B cell (primary cell): ENCODE results near the gene POLA2.

Experiments used
- EZH2 ChIP-seq: IDR thresholded peaks from 2 replicates; pipeline ENCODE4 v1.6.1; 2012; ENCODE audit warnings: borderline replicate concordance, low read depth, mild to moderate bottlenecking, moderate library complexity, low read length; ENCODE audit not compliant: insufficient read depth, poor library complexity, severe bottlenecking
- TF ChIP-seq, protein P1 (sequence below): fragments of 200-600 bp; IDR thresholded peaks from one replicate; pipeline ENCODE4 v1.8.0; 2022; ENCODE audit warnings: antibody characterized with exemption, mild to moderate bottlenecking

DNA sequence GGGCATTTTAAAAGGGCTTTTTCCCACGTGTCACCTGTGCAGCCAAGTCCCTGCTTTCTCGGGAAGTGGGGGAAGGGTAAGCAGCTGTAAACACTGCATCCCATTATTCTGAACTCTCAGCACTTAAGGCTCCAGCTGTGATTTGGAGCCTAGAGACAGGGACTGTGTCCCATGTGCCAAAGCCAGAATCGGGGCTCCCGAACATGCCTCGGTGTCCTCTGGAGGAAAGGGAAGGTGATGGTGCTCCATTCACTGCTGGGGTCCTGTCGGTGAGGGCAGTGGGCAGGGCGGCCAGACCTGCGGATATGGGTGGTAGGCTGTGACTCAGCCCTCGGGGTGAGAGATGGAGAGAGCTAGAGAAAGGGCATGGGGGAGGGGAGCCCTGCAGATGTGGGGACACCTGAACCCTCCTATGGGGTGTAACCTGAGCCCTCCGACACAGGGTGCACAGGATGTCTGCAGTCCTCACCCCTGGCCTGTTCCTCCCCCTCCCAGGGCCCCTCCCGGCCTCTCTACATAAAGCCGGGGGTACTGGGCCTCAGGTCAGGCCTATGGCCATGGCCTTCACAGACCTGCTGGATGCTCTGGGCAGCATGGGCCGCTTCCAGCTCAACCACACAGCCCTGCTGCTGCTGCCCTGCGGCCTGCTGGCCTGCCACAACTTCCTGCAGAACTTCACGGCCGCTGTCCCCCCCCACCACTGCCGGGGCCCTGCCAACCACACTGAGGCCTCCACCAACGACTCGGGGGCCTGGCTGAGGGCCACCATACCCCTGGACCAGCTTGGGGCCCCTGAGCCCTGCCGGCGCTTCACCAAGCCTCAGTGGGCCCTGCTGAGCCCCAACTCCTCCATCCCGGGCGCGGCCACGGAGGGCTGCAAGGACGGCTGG, 48.2 kb upstream of the POLA2 start:
- TF ChIP-seq, protein P1, sequence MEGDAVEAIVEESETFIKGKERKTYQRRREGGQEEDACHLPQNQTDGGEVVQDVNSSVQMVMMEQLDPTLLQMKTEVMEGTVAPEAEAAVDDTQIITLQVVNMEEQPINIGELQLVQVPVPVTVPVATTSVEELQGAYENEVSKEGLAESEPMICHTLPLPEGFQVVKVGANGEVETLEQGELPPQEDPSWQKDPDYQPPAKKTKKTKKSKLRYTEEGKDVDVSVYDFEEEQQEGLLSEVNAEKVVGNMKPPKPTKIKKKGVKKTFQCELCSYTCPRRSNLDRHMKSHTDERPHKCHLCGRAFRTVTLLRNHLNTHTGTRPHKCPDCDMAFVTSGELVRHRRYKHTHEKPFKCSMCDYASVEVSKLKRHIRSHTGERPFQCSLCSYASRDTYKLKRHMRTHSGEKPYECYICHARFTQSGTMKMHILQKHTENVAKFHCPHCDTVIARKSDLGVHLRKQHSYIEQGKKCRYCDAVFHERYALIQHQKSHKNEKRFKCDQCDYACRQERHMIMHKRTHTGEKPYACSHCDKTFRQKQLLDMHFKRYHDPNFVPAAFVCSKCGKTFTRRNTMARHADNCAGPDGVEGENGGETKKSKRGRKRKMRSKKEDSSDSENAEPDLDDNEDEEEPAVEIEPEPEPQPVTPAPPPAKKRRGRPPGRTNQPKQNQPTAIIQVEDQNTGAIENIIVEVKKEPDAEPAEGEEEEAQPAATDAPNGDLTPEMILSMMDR = no peak
- no peak for TF ChIP-seq EZH2
